K562 (cell line): ENCODE data around the gene PRSS8. TPM values are rescaled to one million over a fixed set of nuclear protein-coding genes. Genes with fewer than 3 reads are reported as not detected.

ENCODE experiments used
- ATAC-seq: fragments of 200-7000 bp; cut with Tn5 transposase; 3 replicates; pipeline ENCODE4 v1.9.1; 2020; ENCODE audit warnings: moderate library complexity
- BruUV-seq: library from RNA; stranded (reverse); fragments of 400-500 nt; replicated peaks from 2 replicates; lab custom pipeline; 2021; lab: Mats Ljungman, UMichigan
- CTCF ChIA-PET: fragments of 300-600 bp; formaldehyde crosslinking; extraction: SDS; loops from one replicate; lab custom pipeline; 2021; ENCODE audit warnings: low intra/inter-chr PET ratio; lab: Yijun Ruan, JAX
- POLR2A ChIA-PET: fragments of 300-600, 350-650 bp; sonication (Branson Sonifier 250); formaldehyde crosslinking; extraction: SDS; loops from one replicate; lab custom pipeline; 2021; ENCODE audit warnings: antibody characterized with exemption, inconsistent platforms; lab: Yijun Ruan, JAX
- DNase-seq, 4 experiments: peaks; one replicate each; pipeline versions ENCODE4 v3.0.0 to v3.0.0-alpha.2; 2011 to 2018; ENCODE audit warnings: low spot score in 3 of 4, mixed read lengths in 3 of 4; ENCODE audit errors: extremely low read depth in 1 of 4
- FAIRE-seq: peaks from 2 replicates; lab custom pipeline; 2011; peaks lifted over from hg19 to GRCh38; lab: Jason Lieb, UNC
- H2AFZ ChIP-seq: 2 replicates; pipeline ENCODE4 v1.6.0; 2011; ENCODE audit warnings: low read depth, low read length, control low read depth, inconsistent platforms
- H3K27ac ChIP-seq: fragments of 200-600 bp; 3 replicates; pipeline ENCODE4 v1.8.0; 2011; ENCODE audit warnings: low read depth, mild to moderate bottlenecking, control low read depth, inconsistent platforms, low read length, moderate library complexity, mixed read lengths; ENCODE audit errors: extremely low read depth
- H3K27me3 ChIP-seq, 2 experiments: fragments of 300-600 bp in 1 of 2; 2 replicates in 1 of 2; 3 replicates in 1 of 2; pipeline versions ENCODE4 v1.6.0 to v1.8.0; 2011; ENCODE audit warnings: inconsistent platforms in 2 of 2, low read length in 2 of 2, mild to moderate bottlenecking in 1 of 2, mixed read lengths in 1 of 2, moderate library complexity in 1 of 2; ENCODE audit not compliant: control insufficient read depth in 2 of 2, insufficient read depth in 2 of 2
- H3K36me3 ChIP-seq: fragments of 300-600 bp; 3 replicates; pipeline ENCODE4 v1.8.0; 2011; ENCODE audit warnings: mild to moderate bottlenecking, low read length, inconsistent platforms; ENCODE audit not compliant: control insufficient read depth, insufficient read depth
- H3K4me1 ChIP-seq, 2 experiments: fragments of 200-600 bp in 1 of 2; replicated peaks in 1 of 2; 2 replicates in 1 of 2; 3 replicates in 1 of 2; pipeline versions ENCODE4 v1.5.1 to v1.8.0; 2011; ENCODE audit warnings: inconsistent platforms in 2 of 2, low read length in 2 of 2, mild to moderate bottlenecking in 1 of 2, mixed read lengths in 1 of 2, moderate library complexity in 1 of 2; ENCODE audit not compliant: control insufficient read depth in 2 of 2, insufficient read depth in 2 of 2
- H3K4me2 ChIP-seq: 2 replicates; pipeline ENCODE4 v1.6.1; 2011; ENCODE audit warnings: low read length, control low read depth, inconsistent platforms, mixed read lengths; ENCODE audit not compliant: insufficient read depth
- H3K4me3 ChIP-seq: fragments of 200-600 bp; sonication (generic), shearing (Covaris generic); 2 replicates; pipeline ENCODE4 v1.5.1; 2016; ENCODE audit warnings: control low read depth, inconsistent platforms
- H3K79me2 ChIP-seq: fragments of 200-600 bp; 3 replicates; pipeline ENCODE4 v1.8.0; 2011; ENCODE audit warnings: low read length, inconsistent platforms; ENCODE audit not compliant: control insufficient read depth, insufficient read depth
- H3K9ac ChIP-seq, 2 experiments: 2 replicates each; pipeline versions ENCODE4 v1.6.0 to v1.6.1; 2011; ENCODE audit warnings: low read depth in 2 of 2, low read length in 2 of 2, control low read depth in 1 of 2, inconsistent platforms in 1 of 2, mild to moderate bottlenecking in 1 of 2, mixed read lengths in 1 of 2; ENCODE audit not compliant: insufficient read depth in 1 of 2
- H3K9me1 ChIP-seq: one replicate; pipeline ENCODE4 v1.6.0; 2011; ENCODE audit warnings: inconsistent platforms, mild to moderate bottlenecking, low read length, moderate library complexity; ENCODE audit not compliant: control insufficient read depth, insufficient read depth
- H3K9me3 ChIP-seq: replicated peaks from 2 replicates; pipeline ENCODE4 v1.5.1; 2011; ENCODE audit warnings: low read depth, low read length, inconsistent platforms; ENCODE audit not compliant: control insufficient read depth, insufficient read depth
- H4K20me1 ChIP-seq: replicated peaks from 2 replicates; pipeline ENCODE4 v1.6.1; 2011; ENCODE audit warnings: low read length, inconsistent platforms, mixed read lengths; ENCODE audit not compliant: control insufficient read depth, insufficient read depth
- ADNP ChIP-seq: fragments of 200-800 bp; sonication (Bioruptor generic); IDR thresholded peaks from 2 replicates; pipeline ENCODE4 v1.6.1; 2016; ENCODE audit warnings: missing genetic modification characterization, missing compliant biosample characterization
- NCOA1 ChIP-seq: fragments of 450-650 bp; IDR thresholded peaks from 2 replicates; pipeline ENCODE4 v1.6.1; 2016; ENCODE audit warnings: low read depth
- PCBP1 ChIP-seq: fragments of 200-400 bp; formaldehyde crosslinking; IDR thresholded peaks from 2 replicates; pipeline ENCODE4 v1.6.1; 2018; ENCODE audit warnings: mild to moderate bottlenecking, low read depth, low read length; ENCODE audit not compliant: poor library complexity, severe bottlenecking
- POLR2AphosphoS2 ChIP-seq: IDR thresholded peaks from 2 replicates; pipeline ENCODE4 v1.6.1; 2012; ENCODE audit warnings: low read length, improper control_type of control experiment
- POLR2G ChIP-seq: fragments of 200-400 bp; formaldehyde crosslinking; IDR thresholded peaks from 2 replicates; pipeline ENCODE4 v1.6.1; 2017; ENCODE audit warnings: low read depth, mild to moderate bottlenecking, antibody characterized with exemption, low read length, moderate library complexity
- SNIP1 ChIP-seq: fragments of 450-650 bp; IDR thresholded peaks from 2 replicates; pipeline ENCODE4 v1.7.1; 2017; ENCODE audit warnings: low read depth, mild to moderate bottlenecking
- SREBF2 ChIP-seq: sonication (generic); formaldehyde crosslinking; IDR thresholded peaks from 2 replicates; pipeline ENCODE4 v1.4.0; 2020; ENCODE audit warnings: mild to moderate bottlenecking, missing genetic modification reagents
- WGBS: fragments of 100-300 bp; shearing (Covaris generic); methylation state at CpG from one replicate; pipeline ENCODE4 v1.1.6; 2016; ENCODE audit warnings: low coverage, mixed read lengths; ENCODE audit not compliant: insufficient coverage; ENCODE audit errors: missing lambda C conversion rate; 5-methylcytosine and 5-hydroxymethylcytosine counted together
- in situ Hi-C: fragments of 300-500 bp; cut with MboI; formaldehyde crosslinking; loops from 4 replicates; pipeline ENCODE4 v1.15.0; 2018; ENCODE audit warnings: inconsistent platforms, mixed read lengths
- intact Hi-C: fragments of 100-400 bp; cut with micrococcal nuclease; formaldehyde crosslinking; loops from 2 replicates; pipeline ENCODE4 v1.14.2; 2022
- polyA plus RNA-seq, 8 experiments: library from polyadenylated mRNA; depleted of rRNA in 4 of 8; stranded (reverse) in 5 of 8; unstranded in 3 of 8; fragments of >200 nt; fragmentation: Nextera tagmentation in 2 of 8; fragmentation: Illumina TruSeq in 1 of 8; extraction: Ambion mirVana in 2 of 8; extraction: Trizol in 1 of 8; gene quantifications; 2 replicates each; pipeline versions ENCODE4 v1.2.1 to v1.2.3, GENCODE V29; 2011 to 2014; ENCODE audit warnings: inconsistent platforms in 1 of 8, missing spikeins in 1 of 8
- total RNA-seq, 7 experiments: library from RNA; depleted of rRNA in 6 of 7; stranded (reverse); fragments of >200 nt in 6 of 7; fragmentation: Illumina TruSeq in 2 of 7; extraction: Trizol in 2 of 7; gene quantifications; 2 replicates each; pipeline versions ENCODE4 v1.2.1 to v1.2.3, GENCODE V29; 2011 to 2021; ENCODE audit warnings: low replicate concordance in 1 of 7
- TF ChIP-seq, protein P1 (sequence below): IDR thresholded peaks from 2 replicates; pipeline ENCODE4 v1.6.1; 2012; ENCODE audit warnings: low read depth, low read length, improper control_type of control experiment, borderline replicate concordance
- TF ChIP-seq, protein P2 (sequence below): sonication (generic); formaldehyde crosslinking; IDR thresholded peaks from 2 replicates; pipeline ENCODE4 v1.8.1; 2023; ENCODE audit warnings: mild to moderate bottlenecking, missing genetic modification reagents
- TF ChIP-seq, protein P3 (sequence below): sonication (generic); formaldehyde crosslinking; IDR thresholded peaks from 2 replicates; pipeline ENCODE4 v1.8.0; 2022; ENCODE audit warnings: missing genetic modification reagents, mild to moderate bottlenecking, moderate library complexity, borderline replicate concordance
- TF ChIP-seq, protein P4 (sequence below): fragments of 450-650 bp; IDR thresholded peaks from 2 replicates; pipeline ENCODE4 v1.6.1; 2018; ENCODE audit not compliant: partially characterized antibody
- TF ChIP-seq, protein P5 (sequence below): fragments of 250-450 bp; sonication (Bioruptor Pico); IDR thresholded peaks from 2 replicates; pipeline ENCODE4 v1.8.0; 2021; ENCODE audit warnings: moderate library complexity, mild to moderate bottlenecking, inconsistent platforms

The PRSS8 gene
- total and polyA plus RNA-seq, 9 of the 15 experiments (the other 6 are each of a cell fraction or from before 2014, with no cell fraction given), result 0.25 to 3.9 (median 1.3) TPM; not detected in 1

DNA sequence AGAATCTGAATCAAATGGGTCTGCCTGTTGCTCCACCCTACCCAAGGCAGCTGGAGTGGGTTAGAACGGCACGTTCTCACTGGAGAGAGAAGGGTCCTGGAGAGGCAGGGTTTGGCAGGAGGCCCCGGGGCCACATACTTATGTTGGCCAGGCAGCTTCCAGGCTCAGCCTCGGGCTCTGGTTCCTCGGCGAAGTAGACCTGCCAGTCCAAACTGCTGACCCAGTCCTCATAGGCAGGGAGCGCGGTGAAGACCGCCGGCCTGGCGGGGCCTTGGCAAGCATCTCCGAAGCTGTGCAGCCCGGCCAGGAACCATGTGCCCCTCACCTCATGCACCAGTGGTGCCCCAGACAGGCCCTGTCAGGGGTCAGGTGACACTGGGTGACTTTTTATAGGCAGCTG lies 51.5 kb downstream of the PRSS8 start (continued):
- TF ChIP-seq, protein P1, sequence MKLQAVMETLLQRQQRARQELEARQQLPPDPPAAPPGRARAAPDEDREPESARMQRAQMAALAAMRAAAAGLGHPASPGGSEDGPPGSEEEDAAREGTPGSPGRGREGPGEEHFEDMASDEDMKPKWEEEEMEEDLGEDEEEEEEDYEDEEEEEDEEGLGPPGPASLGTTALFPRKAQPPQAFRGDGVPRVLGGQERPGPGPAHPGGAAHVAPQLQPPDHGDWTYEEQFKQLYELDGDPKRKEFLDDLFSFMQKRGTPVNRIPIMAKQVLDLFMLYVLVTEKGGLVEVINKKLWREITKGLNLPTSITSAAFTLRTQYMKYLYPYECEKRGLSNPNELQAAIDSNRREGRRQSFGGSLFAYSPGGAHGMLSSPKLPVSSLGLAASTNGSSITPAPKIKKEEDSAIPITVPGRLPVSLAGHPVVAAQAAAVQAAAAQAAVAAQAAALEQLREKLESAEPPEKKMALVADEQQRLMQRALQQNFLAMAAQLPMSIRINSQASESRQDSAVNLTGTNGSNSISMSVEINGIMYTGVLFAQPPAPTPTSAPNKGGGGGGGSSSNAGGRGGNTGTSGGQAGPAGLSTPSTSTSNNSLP, result no peak
- TF ChIP-seq, protein P2, sequence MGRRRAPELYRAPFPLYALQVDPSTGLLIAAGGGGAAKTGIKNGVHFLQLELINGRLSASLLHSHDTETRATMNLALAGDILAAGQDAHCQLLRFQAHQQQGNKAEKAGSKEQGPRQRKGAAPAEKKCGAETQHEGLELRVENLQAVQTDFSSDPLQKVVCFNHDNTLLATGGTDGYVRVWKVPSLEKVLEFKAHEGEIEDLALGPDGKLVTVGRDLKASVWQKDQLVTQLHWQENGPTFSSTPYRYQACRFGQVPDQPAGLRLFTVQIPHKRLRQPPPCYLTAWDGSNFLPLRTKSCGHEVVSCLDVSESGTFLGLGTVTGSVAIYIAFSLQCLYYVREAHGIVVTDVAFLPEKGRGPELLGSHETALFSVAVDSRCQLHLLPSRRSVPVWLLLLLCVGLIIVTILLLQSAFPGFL (CRISPR knock-in tag), result no peak
- no peak for TF ChIP-seq ADNP (tag)

DNA sequence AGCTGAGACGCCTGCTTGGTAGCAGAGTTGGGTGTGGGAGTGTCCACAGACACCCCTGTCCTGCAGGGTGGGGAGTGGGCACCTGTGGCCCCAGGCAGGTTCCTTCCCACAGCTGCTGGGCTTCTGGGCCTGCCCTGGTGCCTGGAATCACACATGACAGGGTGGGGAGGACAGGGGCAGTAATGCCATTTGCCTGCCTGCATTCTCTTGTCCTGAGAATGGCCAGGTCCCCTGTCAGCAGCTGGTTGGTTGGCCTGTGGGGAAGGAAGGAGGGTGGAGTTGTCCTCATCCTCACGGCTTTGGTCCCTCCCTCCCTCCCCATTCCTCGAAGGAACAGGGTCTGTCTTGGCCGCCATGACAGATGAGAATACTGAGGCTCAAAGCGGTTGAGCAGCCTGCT lies 52.0 kb downstream of the PRSS8 start:
- Histone ChIP-seq H3K36me3 (peaks cover 63% of the 10 kb centered on the region; the same call in 2 of the 3 replicates), H4K20me1 (0 out of 2 replicates have a peak, but pooled peaks cover 5% of the 10 kb centered on the region), H3K27me3 (no peaks in the 10 kb centered on the region), H2AFZ (no peak overlapping the region), H3K79me2 (peaks cover 5% of the 10 kb centered on the region; the same call in 2 of the 3 replicates), H3K4me3 (no peak overlapping the region), H3K27ac (no peak overlapping the region), H3K9me1 (no peaks in the 10 kb centered on the region), H3K4me1 (peaks cover 0 to 81% of the 10 kb centered on the region in 2 experiments; a peak in 3 of 5 replicates), H3K4me2 (no peak overlapping the region), H3K9ac (peak overlapping the region in 1 of 2 experiments; percentile 28; a peak in 1 of 4 replicates), H3K9me3 (no peaks in the 10 kb centered on the region)
- in situ Hi-C loops (no loop called here), intact Hi-C loops (no loop called here)
- no TSS peak for BruUV-seq
- no peak for FAIRE-seq
- DNase-seq, result no peak
- ChIA-PET CTCF (no interaction called here), POLR2A (interaction anchor here (1.0 to 2.5 kb wide), 3 partner anchors 11 to 97 kb away, joined by 3 to 15 read pairs (median 5); partner anchors contain the start of gene VKORC1)
- WGBS, result 80% methylated on average over 3 of the region's 5 CpGs
- TF ChIP-seq, protein P3, sequence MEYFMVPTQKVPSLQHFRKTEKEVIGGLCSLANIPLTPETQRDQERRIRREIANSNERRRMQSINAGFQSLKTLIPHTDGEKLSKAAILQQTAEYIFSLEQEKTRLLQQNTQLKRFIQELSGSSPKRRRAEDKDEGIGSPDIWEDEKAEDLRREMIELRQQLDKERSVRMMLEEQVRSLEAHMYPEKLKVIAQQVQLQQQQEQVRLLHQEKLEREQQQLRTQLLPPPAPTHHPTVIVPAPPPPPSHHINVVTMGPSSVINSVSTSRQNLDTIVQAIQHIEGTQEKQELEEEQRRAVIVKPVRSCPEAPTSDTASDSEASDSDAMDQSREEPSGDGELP (CRISPR knock-in tag), result 0 out of 2 replicates have a peak, but pooled peaks have one; percentile 15
- TF ChIP-seq POLR2AphosphoS2 (peak; percentile 19; the same call in 1 of the 2 replicates), SNIP1 (no peak), PCBP1 (no peak), POLR2G (peak; percentile 35; the same call in 1 of the 2 replicates), SREBF2 (no peak), NCOA1 (no peak)
- TF ChIP-seq, protein P4, sequence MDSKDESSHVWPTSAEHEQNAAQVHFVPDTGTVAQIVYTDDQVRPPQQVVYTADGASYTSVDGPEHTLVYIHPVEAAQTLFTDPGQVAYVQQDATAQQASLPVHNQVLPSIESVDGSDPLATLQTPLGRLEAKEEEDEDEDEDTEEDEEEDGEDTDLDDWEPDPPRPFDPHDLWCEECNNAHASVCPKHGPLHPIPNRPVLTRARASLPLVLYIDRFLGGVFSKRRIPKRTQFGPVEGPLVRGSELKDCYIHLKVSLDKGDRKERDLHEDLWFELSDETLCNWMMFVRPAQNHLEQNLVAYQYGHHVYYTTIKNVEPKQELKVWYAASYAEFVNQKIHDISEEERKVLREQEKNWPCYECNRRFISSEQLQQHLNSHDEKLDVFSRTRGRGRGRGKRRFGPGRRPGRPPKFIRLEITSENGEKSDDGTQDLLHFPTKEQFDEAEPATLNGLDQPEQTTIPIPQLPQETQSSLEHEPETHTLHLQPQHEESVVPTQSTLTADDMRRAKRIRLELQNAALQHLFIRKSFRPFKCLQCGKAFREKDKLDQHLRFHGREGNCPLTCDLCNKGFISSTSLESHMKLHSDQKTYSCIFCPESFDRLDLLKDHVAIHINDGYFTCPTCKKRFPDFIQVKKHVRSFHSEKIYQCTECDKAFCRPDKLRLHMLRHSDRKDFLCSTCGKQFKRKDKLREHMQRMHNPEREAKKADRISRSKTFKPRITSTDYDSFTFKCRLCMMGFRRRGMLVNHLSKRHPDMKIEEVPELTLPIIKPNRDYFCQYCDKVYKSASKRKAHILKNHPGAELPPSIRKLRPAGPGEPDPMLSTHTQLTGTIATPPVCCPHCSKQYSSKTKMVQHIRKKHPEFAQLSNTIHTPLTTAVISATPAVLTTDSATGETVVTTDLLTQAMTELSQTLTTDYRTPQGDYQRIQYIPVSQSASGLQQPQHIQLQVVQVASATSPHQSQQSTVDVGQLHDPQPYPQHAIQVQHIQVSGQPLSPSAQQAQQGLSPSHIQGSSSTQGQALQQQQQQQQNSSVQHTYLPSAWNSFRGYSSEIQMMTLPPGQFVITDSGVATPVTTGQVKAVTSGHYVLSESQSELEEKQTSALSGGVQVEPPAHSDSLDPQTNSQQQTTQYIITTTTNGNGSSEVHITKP, result no peak
- TF ChIP-seq, protein P5, sequence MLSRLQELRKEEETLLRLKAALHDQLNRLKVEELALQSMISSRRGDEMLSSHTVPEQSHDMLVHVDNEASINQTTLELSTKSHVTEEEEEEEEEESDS (CRISPR knock-in tag), result no peak
- no peak for ATAC-seq
